Adipocyte (in vitro differentiated cells): ENCODE data around the gene HK3.
A peak's percentile ranks its signal among the peaks of the same experiment; 100 is the strongest.

Source experiments
- DNase-seq: peaks from one replicate; pipeline ENCODE4 v3.0.0-alpha.2; 2015; ENCODE audit warnings: low read depth
- H3K27me3 ChIP-seq: replicated peaks from 2 replicates; pipeline ENCODE4 v1.7.0; 2013; ENCODE audit warnings: mild to moderate bottlenecking, low read length, moderate library complexity; ENCODE audit not compliant: control insufficient read depth, insufficient read depth
- H3K36me3 ChIP-seq: 2 replicates; pipeline ENCODE4 v1.7.0; 2013; ENCODE audit warnings: low read length, mild to moderate bottlenecking, moderate library complexity; ENCODE audit not compliant: control insufficient read depth, insufficient read depth, severe bottlenecking
- H3K4me1 ChIP-seq: 2 replicates; pipeline ENCODE4 v1.7.0; 2013; ENCODE audit warnings: mild to moderate bottlenecking, low read length, moderate library complexity; ENCODE audit not compliant: control insufficient read depth, insufficient read depth
- H3K4me3 ChIP-seq: 2 replicates; pipeline ENCODE4 v1.7.0; 2013; ENCODE audit warnings: mild to moderate bottlenecking, low read length, moderate library complexity
- H3K9ac ChIP-seq: 2 replicates; pipeline ENCODE4 v1.7.0; 2013; ENCODE audit warnings: mild to moderate bottlenecking, low read length, moderate library complexity
- H3K9me3 ChIP-seq: 2 replicates; pipeline ENCODE4 v1.7.0; 2013; ENCODE audit warnings: mild to moderate bottlenecking, low read length, moderate library complexity; ENCODE audit not compliant: control insufficient read depth

HK3 gene, protein sequence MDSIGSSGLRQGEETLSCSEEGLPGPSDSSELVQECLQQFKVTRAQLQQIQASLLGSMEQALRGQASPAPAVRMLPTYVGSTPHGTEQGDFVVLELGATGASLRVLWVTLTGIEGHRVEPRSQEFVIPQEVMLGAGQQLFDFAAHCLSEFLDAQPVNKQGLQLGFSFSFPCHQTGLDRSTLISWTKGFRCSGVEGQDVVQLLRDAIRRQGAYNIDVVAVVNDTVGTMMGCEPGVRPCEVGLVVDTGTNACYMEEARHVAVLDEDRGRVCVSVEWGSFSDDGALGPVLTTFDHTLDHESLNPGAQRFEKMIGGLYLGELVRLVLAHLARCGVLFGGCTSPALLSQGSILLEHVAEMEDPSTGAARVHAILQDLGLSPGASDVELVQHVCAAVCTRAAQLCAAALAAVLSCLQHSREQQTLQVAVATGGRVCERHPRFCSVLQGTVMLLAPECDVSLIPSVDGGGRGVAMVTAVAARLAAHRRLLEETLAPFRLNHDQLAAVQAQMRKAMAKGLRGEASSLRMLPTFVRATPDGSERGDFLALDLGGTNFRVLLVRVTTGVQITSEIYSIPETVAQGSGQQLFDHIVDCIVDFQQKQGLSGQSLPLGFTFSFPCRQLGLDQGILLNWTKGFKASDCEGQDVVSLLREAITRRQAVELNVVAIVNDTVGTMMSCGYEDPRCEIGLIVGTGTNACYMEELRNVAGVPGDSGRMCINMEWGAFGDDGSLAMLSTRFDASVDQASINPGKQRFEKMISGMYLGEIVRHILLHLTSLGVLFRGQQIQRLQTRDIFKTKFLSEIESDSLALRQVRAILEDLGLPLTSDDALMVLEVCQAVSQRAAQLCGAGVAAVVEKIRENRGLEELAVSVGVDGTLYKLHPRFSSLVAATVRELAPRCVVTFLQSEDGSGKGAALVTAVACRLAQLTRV

DNA sequence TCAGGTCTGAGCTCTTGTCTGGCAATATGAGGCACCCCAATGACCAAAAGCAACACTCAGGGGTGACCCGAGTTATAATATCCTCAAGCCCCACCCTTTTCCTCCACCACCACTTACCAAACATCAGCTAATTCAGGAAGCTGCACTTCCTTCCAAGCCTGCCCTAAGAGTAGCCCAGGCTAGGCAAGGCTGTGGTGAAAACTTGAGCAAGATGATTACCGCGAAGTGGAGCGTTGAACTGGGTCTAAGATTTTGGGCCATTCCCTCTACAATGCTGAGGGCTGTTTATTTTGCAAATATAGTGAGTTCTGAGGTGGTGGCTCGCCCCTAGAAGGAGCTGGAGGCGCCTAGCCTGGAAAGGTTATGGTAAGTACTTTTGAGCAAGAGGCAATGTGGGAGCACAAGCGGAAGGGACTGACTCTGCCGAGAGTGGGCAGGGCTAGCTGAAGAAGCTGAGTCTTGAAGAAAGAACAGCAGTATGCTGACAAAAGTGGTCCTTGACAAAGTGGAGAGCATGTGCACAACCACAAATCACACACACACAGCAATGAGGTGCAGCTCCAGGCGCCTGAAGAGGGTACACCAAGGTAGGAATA, at the start of gene HK3:
Gene HK3 (minus strand): TSS at position 51 of the 596 bp plus-strand sequence. CDS start 3,187 bp downstream, outside the sequence.
- Histone ChIP-seq H3K9ac (no peak within 1 kb of the TSS), H3K27me3 (peaks cover 8% of the 10 kb centered on the region), H3K9me3 (no peaks in the 10 kb centered on the region), H3K4me1 (no peaks in the 10 kb centered on the region), H3K36me3 (peaks cover 25% of the 10 kb centered on the region), H3K4me3 (no peak within 1 kb of the TSS)
- DNase-seq: no peak

DNA sequence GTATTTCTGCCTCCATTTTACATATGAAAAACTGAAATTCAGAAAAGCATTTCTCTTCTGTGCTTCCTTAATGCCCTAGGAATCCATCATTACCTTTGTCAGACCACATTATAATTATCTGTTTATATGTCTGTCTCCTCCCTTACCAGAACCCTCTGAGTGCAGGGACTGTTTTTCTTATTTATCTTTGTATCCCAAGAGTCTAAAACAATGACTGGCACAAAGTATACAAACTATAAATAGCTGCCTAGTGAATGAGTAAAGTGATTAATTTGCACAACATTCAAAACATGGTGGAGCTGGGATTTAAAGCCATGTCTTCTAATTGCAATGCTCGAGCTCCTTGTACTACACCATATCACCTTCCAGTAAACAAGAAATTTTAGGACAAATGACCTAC, 49.3 kb upstream of the HK3 start:
- no peaks in the 10 kb centered on the region for H3K9me3 ChIP-seq
- peak; percentile 7 for DNase-seq
- no peak overlapping the region for H3K9ac ChIP-seq
- H3K36me3 ChIP-seq: peaks cover 52% of the 10 kb centered on the region
- no peak overlapping the region for H3K4me3 ChIP-seq
- H3K27me3 ChIP-seq: no peaks in the 10 kb centered on the region
- H3K4me1 ChIP-seq: peaks cover 15% of the 10 kb centered on the region

DNA sequence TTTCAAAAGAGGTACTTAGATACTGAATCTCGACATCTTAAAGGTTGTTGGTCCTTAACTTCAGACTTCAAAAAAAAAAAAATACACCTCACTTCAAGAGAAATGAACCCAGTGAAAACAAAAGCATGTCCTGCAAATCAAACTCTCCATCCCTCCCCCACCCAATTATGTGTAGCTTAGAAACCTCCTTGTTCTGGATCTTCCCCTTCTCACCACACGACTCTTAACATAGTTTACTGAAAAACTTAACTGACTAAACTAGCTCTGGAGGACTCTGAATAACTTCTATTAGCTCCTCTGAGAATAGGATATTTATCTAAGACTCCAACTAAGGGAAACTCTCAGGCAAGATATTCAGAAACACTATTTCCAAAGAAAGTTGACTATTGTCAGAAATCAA, 48.7 kb upstream of the HK3 start:
- no peaks in the 10 kb centered on the region for H3K27me3 ChIP-seq
- no peak overlapping the region for H3K4me3 ChIP-seq
- H3K9me3 ChIP-seq: no peaks in the 10 kb centered on the region
- DNase-seq: no peak
- H3K4me1 ChIP-seq: peaks cover 15% of the 10 kb centered on the region
- no peak overlapping the region for H3K9ac ChIP-seq
- H3K36me3 ChIP-seq: peaks cover 58% of the 10 kb centered on the region

DNA sequence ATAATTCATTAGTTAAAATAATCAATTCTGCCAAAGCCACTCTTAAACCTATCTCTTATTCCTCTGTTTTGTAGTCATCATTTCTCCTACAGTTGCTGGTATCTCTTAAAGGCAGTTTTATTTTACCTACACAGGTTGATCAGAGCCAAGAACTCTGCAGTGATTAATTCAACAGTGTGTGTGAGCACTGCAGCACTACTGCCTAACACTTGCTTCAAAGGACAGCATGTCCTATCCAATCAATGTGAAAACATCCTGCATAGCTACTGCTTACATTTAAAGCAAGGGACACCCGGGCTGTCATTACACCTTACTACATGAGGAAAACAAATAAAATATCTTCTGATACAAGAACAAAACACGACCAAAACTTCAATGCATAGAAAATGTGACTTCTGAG, 45.1 kb upstream of the HK3 start:
- H3K4me3 ChIP-seq: no peak overlapping the region
- H3K27me3 ChIP-seq: no peaks in the 10 kb centered on the region
- H3K9me3 ChIP-seq: no peaks in the 10 kb centered on the region
- H3K36me3 ChIP-seq: peaks cover 53% of the 10 kb centered on the region
- DNase-seq: no peak
- no peak overlapping the region for H3K9ac ChIP-seq
- peaks cover 14% of the 10 kb centered on the region for H3K4me1 ChIP-seq

DNA sequence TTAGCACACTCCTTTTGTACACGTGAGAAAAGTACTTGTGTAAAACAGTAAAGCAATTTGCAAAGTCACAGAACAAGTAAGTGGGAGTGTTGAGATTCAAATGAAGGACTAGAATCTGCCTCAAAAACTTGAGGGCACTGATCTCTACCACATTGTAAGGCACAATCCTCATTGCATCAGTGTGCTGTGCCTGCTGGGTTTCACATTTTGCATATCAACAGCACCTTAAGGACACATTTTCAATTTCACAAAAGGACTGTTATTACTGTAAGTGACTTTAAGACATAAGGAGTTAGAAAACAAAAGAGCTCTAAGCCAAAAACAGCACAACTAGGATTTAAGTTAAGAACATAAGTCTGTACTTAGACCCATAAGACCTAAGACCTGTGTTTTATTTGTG, 44.7 kb upstream of the HK3 start:
- peaks cover 12% of the 10 kb centered on the region for H3K4me1 ChIP-seq
- no peak for DNase-seq
- no peaks in the 10 kb centered on the region for H3K9me3 ChIP-seq
- H3K9ac ChIP-seq: no peak overlapping the region
- H3K36me3 ChIP-seq: peaks cover 56% of the 10 kb centered on the region
- no peak overlapping the region for H3K4me3 ChIP-seq
- H3K27me3 ChIP-seq: no peaks in the 10 kb centered on the region

DNA sequence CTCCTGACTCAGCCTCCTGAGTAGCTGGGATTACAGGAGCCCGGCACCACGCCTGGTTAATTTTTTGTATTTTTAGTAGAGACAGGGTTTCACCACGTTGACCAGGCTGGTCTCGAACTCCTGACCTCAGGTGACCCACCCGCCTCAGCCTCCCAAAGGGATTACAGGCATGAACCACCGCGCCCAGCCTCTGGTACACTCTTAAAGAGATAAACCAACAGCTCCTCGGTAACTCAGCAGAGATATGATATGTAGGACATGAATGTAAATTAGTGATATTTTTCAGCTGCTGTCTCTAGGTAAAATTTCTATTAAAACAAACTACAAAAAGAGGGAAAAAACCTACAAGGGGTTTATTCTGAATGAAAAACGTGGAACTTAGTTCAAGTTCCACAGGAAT, 42.8 kb upstream of the HK3 start:
- no peaks in the 10 kb centered on the region for H3K9me3 ChIP-seq
- peaks cover under 1% of the 10 kb centered on the region for H3K4me1 ChIP-seq
- H3K27me3 ChIP-seq: no peaks in the 10 kb centered on the region
- no peak overlapping the region for H3K9ac ChIP-seq
- no peak overlapping the region for H3K4me3 ChIP-seq
- peaks cover 62% of the 10 kb centered on the region for H3K36me3 ChIP-seq
- no peak for DNase-seq

DNA sequence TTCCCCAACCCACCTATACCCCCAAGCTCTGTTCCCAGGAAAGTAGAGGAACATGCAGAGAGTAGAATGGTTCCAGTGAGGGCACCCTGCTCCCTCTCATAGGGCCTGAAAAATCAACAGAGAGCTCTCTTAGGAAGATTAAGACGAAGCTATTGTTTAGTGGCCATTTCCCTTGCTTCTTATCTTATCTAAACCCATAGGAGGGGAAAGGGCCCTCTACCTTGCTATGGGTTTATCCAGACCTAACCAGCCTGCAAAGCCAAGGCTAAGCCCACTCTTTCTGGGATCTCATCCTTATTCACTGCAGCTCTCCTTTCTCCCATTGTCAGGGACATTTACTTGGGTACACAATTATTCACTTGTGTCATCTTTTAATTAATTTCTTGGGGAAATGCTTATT, 39.3 kb upstream of the HK3 start:
- Histone ChIP-seq H3K4me3 (no peak overlapping the region), H3K36me3 (peaks cover 42% of the 10 kb centered on the region), H3K27me3 (no peaks in the 10 kb centered on the region), H3K9ac (no peak overlapping the region), H3K9me3 (no peaks in the 10 kb centered on the region), H3K4me1 (peaks cover 15% of the 10 kb centered on the region)
- no peak for DNase-seq

DNA sequence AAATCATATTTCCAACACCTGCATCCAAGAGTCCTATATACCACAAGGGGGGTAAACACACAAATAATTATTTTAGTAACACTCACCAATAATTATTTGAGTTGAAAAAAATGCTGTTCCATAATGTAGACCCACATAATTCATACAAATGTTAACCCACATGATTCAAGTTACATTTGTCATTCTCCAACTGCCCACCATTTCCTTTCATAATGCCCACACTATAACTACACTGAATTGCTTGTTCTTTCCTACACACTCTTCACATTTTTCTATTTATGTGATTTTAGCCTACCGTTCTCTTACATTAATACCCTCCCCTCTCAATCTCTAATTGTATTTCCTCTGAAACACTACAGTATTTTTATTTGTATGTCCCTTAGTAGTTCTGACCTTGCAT, 35.9 kb upstream of the HK3 start:
- no peaks in the 10 kb centered on the region for H3K9me3 ChIP-seq
- H3K4me3 ChIP-seq: no peak overlapping the region
- H3K4me1 ChIP-seq: peaks cover 15% of the 10 kb centered on the region
- DNase-seq: no peak
- H3K27me3 ChIP-seq: no peaks in the 10 kb centered on the region
- H3K36me3 ChIP-seq: peaks cover 51% of the 10 kb centered on the region
- no peak overlapping the region for H3K9ac ChIP-seq

DNA sequence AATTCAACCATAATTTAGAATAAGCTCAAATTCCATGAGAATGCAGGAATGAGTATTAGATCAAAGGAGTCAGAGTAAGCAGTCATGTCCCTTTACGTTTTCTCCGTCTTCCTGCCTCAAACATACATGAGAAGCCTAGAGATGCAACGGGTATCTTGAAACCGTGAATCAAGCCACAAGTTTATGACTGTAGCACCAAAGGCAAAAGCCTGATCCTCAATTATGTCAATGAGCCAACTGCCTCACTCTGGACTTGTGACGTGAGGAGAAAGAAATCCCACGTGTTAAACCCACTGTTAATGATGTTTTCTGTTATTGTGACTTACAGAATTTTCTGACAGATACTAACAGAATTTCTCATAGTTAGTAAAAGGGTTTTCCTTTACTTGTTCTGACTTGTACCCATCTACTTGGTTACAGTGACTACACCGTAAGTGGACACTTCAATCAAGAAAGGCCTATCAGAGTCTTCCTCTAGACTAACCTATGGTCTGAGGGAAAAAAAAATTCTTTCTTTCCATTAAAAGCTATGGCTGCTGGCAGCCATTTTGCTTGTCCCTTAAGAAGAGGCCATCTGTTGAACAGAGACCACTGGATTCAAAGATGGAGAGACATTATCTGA, 35.3 kb upstream of the HK3 start:
- H3K36me3 ChIP-seq: peaks cover 50% of the 10 kb centered on the region

DNA sequence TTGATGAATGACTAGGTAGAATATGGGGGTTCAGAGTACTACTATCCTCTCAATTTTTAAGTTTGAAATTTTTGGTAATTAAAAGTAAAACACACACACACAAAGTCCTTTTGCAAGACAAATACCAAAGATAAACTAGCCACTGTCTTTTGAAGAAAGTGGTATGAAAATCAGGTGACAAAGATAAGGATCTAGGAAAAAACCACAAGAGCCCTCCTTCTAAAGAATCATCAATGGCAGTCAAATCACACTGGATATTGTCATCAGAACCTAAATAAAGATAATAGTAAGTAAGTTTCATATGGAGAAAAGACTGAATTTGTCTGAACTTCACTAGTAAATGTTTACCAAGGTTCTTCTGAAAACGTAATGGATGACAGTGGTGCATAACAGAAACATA, 30.5 kb upstream of the HK3 start:
- Histone ChIP-seq H3K36me3 (peaks cover 36% of the 10 kb centered on the region), H3K4me1 (peaks cover 8% of the 10 kb centered on the region), H3K4me3 (no peak overlapping the region), H3K9me3 (no peaks in the 10 kb centered on the region), H3K27me3 (no peaks in the 10 kb centered on the region), H3K9ac (no peak overlapping the region)
- no peak for DNase-seq

More for the DNA sequence above, 35.3 kb upstream of the HK3 start:
- H3K27me3 ChIP-seq: no peaks in the 10 kb centered on the region
- H3K4me1 ChIP-seq: peaks cover 15% of the 10 kb centered on the region
- no peak overlapping the region for H3K4me3 ChIP-seq
- H3K9ac ChIP-seq: no peak overlapping the region
- H3K9me3 ChIP-seq: no peaks in the 10 kb centered on the region
- no peak for DNase-seq

DNA sequence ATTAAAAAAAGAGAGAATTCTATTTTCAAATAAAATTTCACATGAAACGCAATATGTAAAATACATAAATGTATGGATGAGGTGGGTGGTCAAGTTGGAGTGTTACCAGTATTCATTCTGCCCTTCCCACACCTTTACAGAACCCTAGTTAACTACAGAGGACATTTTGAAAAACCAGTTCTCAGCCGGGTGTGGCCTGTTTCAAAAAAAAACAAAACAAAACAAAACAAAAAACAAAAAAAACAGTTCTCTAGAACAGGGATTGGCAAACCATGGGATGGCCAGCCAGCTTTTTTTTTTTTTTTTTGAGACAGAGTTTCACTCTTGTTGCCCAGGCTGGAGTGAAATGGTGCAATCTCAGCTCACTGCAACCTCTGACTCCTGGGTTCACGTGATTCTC, 28.4 kb upstream of the HK3 start:
- Histone ChIP-seq H3K36me3 (peaks cover 31% of the 10 kb centered on the region), H3K4me3 (no peak overlapping the region), H3K9ac (no peak overlapping the region), H3K4me1 (peaks cover 8% of the 10 kb centered on the region), H3K27me3 (no peaks in the 10 kb centered on the region), H3K9me3 (no peaks in the 10 kb centered on the region)
- peak; percentile 9 for DNase-seq
